HG03571 (cell line): ENCODE results near the gene GLMP.
A peak's percentile ranks its signal among the peaks of the same experiment; 100 is the strongest.
"Not testable (repeated sequence)": the region's sequence is repeated elsewhere in the genome, so short reads cannot be mapped to it uniquely, and the experiment has no call there.

Experiments
- ATAC-seq: cut with Tn5 transposase; IDR thresholded peaks from one replicate; pipeline ENCODE4 v1.9.1; 2021; ENCODE audit not compliant: unreplicated experiment

The GLMP gene, protein sequence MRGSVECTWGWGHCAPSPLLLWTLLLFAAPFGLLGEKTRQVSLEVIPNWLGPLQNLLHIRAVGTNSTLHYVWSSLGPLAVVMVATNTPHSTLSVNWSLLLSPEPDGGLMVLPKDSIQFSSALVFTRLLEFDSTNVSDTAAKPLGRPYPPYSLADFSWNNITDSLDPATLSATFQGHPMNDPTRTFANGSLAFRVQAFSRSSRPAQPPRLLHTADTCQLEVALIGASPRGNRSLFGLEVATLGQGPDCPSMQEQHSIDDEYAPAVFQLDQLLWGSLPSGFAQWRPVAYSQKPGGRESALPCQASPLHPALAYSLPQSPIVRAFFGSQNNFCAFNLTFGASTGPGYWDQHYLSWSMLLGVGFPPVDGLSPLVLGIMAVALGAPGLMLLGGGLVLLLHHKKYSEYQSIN

DNA sequence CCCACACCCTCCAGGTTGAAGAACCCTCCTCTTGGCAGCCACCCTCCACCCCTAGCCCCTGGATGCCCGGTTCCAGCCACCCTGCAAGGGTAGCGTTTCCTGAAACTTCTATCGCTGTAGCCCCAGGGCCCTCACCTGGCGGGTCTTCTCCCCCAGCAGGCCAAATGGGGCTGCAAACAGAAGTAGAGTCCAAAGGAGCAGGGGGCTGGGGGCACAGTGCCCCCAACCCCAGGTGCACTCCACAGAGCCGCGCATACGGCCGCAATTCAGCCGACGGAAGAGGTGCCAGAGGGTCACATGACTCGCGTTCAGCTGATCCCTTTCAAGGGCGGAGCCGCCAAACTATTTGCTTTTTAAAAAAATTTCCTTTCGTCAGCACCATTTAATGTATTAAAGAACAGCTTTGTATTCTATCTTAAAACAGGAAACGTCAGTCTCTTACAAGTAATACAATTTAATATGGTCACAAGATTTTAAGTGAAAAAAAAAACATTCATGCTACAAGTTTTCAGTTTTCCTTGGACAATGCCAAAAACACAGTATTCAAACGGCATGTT, at the start of gene GLMP:
Gene GLMP (minus strand): TSS at position 289 of the 557 bp plus-strand sequence. CDS start 34 bp downstream, at position 255.
- no peak for ATAC-seq

DNA sequence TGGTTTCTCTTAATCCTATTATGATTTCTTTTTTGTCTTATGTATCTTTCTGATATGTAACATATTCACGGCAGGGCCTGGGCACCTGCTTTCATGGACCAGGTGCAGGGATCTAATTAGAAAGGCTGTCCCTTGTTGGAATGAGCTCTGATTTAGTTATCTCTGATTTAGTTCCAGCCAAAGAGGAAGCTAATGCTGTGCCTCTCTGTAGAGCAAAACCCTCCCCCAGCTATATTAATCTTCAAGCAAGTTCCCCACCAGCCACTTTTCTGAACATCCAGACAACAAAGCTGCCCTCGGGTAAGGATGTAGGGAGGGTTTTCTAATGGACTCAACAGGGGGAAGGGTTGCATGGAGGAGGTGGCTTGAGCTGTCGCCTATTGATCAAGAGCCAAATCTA, 48.9 kb upstream of the GLMP start:
- no peak for ATAC-seq

DNA sequence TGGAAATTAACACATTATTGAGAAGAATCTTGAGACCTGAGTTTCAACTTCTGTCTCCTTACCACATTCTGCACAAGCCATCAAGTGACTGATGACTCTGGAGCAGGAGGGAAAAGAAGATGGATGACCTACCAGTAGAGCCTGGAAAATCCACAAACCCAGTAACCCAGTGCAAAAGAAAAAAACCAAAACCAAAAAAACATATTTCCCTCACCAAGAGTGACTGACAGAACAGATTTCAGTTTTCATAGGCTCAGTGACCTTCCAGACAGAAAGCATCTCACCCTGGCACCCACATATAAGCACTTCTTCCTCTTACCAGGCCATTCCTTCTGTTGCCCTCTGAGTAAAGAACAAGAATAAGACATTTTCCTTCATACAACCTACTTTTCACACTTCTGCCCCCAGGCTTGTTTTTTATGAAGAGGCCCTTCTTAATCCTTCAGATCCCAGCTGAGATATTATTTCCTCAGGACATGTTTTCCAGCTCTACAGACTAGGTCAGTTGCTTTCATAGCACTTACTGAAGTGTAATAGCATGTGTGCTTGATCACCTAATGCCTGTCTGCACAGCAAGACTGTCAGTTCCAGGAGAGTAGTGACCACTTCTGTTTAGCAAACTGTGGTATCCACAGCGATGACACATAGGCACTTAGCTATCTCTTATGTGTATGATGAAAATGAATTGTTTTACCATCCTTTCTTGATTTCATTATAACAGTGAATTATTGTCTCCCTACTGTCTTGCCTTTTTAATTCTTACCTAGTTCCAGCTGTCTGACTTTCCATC, 46.9 kb upstream of the GLMP start:
- no peak for ATAC-seq

DNA sequence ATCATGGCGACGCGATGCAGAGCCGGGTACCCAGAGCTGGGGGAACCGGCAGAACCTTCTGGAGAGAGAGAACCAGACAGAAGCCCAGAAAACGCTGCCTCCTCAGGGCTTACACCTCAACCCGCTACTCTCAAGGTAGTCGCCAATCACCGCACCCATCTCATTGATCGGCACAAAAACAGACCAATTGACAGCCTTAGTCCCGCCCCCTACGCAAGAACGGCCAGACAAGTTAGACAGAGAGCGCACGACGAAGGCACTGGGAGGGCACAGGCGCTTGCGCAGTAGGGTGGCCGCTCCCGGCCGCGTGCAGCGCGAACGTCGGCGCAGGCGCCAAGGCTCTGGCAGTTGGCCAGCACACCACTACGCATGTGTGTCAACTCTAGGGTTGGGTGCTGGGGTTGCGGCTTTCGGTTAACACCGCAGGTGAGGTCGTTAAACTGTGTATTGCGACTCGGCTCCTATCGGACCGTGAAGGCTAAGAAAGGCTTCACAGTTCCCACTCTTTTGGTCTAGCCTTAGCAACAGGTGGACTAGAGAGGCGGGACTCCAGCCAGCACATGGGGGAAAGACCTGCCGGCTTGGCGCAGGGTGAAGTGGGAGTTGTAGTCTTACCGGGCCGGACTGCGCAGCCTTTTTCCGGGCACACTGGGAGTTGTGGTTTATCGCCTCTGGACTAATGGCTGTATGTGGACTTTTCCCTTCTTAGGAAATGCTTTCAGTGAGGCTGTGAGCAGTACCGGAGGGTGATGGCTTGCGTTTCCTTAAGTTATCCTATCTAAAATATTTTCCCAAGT, 42.9 kb upstream of the GLMP start, which contains the start of the genes CCT3 and TSACC:
Gene CCT3 (minus strand): TSS at position 113 of the 797 bp plus-strand sequence. CDS start 108 bp downstream, at position 5.
Gene TSACC (plus strand): TSS at position 347 of the 797 bp plus-strand sequence. CDS start 1,232 bp downstream, outside the sequence.
- peak; percentile 85 for ATAC-seq

DNA sequence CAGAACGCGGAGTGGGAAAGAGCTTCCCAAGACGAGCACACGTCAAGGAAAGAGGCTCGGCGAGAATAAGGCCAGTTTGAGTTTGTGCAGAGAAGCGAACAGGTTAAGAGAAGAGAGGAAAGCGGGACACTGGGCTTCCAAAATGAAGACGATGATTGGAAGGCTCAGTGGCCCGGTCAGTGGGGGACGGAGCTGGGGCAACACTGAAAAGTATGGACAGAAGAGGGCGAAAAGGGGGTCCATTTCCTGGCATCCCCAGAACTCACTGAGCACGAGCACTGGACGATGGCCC, 42.4 kb upstream of the GLMP start:
- no peak for ATAC-seq

DNA sequence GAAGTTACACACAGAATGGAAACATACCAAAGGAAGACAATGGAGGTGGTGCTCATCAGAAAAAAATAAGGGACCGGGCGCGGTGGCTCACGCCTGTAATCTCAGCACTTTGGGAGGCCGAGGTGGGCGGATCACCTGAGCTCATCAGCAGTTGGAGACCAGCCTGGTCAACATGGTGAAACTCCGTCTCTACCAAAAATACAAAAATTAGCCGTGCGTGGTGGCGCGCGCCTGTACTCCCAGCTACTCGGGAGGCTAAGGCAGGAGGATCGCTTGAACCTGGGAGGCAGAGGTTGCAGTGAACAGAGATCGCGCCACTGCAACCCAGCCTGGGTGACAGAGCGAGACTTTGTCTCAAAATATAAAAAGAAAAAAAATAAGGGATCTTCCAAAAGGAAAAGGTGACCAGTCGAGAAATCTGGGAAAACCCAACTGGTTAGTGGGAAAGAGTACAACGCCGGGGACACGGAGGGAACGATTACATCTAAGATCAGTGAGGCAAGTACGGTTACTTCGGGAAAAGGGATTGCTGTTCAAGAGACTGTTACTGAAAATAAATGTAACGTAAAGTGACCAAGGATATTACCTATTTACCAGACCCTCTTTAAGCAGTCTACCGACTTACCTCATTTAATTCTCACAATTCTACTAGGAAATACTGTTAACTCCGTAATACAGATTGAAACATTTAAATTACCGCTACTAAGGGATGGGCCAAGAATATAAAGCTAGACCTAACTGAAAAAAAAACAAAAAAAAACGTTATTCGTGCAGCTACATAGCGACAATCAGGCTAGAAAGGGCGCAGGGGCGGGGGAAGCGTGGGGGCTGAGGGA, 41.8 kb upstream of the GLMP start:
- ATAC-seq = no peak

DNA sequence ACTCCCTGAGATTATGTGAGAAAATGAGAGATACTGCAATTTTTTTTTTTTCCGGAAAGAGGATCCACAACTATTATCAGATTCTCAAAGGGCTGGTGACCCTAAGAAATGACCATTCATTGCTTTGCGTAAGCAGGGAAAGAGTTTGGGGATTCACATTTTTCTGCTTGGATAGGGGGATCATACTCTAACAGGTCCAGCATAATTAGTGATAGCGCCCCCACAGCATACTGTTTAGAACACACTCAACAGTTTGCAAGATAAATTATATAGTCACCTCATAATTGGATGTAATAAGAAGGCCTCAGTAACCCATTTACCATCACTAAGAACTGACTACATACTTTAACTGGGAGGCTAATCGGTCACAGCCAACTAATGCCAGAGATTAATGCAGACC, 40.8 kb upstream of the GLMP start:
- ATAC-seq = no peak

DNA sequence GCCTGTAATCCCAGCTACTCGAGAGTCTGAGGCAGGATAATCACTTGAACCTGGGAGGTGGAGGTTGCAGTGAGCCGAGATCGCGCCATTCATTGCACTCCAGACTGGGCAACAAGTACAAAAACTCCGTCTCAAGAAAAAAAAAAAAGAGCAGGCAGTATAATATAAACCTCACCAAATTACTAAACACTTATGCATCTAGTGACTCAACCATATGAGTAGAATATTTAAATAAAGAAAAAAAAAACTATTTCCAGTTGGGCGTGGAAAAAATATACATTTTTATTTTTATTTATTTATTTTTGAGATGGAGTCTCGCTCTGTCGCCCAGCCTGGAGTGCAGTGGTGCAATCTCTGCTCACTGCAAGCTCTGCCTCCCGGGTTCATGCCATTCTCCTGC, 27.7 kb upstream of the GLMP start:
- ATAC-seq = not testable (repeated sequence)

DNA sequence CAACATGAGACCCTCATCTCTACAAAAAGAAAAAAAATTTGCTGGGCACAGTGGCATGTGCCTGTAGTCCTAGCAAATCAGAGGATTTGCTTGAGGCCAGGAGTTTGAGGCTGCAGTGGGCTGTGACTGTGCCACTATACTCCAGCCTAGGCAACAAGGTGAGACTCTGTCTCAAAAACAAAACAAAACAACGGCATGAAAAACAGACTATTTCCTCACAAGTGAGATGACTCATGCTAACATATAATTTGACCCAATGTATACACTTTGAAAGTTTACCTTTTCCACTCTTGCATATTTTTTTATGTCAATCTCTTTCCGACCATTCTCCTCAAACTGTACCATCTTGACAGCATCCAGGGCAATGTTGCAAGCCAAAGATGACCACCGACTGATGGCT, 25.1 kb upstream of the GLMP start:
- ATAC-seq = no peak

DNA sequence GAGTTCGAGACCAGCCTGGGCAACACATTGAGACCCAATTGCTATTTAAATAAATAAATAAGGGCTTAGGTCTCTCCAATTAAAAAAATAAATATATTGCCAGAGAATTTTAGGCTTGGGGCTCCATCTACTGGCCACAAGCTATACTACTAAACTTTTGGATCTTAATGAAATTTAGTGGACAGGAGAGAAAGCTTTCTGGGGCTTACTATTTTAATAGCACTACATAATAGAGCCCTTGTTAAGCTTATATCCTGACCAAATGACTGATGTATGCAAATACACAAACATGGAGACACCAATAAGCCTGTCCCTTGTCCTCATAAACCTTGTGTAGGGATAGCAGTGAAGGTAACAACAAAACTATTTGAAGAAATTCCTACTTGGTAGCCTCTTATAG, 24.2 kb upstream of the GLMP start:
- ATAC-seq = no peak

DNA sequence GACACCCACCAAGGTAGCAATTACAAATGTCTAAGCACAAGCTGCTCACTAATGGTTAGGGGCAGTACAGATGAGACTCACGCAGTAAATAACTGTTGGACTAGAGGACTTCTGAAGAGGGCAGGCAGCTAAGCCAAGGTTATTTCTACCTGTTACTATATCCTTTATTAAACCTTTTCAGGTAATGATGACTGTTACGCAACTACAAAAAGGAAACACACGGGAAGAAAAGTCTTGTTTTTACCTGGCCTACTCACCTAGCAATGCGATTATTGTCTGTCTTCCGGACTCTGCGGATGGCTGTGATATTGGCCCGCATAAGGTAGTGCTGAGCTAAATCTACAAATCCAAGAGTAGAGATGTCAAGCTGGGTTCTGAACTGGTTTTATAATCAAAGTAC, 21.4 kb upstream of the GLMP start:
- ATAC-seq = no peak

DNA sequence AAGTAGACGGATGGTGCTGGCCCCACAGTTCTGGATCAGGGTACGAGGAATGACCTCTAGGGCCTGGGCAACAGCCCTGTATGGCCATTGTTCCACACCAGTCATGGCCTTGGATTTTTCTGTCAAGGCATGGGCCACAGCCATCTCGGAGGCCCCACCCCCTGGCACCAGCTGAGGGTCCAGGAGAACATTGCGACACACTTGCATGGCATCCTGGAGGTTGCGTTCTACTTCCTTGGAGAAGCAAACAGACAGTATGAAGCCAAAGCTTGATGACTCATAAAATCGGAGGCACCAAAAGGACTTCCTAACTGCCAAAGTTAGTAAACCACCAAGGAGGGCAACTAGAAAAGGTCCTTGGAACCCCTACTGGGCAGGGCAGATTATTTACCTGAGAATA, 15.5 kb upstream of the GLMP start:
- ATAC-seq = no peak

DNA sequence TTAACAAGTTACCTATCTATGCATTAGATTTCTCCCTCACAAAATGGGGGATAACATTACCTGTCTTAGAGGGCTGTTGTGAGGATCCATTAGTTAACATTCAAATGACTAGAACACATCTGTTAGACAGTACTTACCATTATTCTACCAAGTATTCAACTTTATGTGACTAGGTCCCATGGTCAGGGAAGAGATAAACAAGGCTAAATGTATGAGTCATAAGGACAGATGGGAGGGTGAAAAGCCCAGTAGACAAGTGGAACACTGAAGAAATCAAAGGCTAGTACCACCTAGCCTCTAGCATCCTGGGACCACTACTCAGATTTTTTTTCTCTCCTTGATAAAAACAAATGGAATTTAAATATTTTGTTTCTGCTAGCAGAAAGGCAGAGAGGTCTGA, 12.6 kb upstream of the GLMP start:
- no peak for ATAC-seq

DNA sequence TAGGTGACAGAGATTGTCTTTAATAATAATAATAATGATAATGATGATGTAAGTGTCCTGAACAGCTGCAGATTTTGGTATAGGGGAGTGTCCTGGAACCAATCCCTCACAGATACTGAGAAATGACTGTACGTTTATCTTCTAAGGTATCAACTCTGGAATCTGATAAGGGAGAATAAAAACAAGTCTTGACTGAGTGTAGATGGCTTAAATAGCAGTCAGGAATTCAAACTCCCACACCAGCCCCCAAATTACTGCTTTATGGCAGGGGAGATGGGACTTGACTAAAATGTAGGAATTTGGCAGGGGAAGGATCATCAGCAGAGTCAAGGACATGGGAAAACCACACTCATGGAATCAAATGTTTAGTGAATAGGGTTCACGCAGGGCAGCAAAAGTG, 9.7 kb upstream of the GLMP start:
- ATAC-seq = no peak

DNA sequence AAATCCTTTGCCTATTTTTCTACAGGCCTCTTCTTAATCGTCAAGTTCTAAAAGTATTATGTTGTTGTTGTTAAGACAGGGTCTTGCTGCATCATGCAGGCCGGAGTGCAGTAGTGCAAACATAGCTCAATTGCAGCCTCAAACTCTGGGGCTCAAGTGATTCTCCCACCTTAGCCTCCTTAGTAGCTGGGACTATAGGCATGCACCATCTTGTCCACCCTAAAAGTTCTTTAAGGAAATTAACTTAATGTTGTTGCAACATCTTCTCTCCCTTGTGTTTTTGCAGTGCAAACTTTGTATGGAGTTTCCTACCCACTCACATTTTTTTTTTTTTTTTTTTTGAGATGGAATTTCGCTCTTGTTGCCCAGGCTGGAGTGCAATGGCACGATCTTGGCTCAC, 7.8 kb upstream of the GLMP start:
- no peak for ATAC-seq

DNA sequence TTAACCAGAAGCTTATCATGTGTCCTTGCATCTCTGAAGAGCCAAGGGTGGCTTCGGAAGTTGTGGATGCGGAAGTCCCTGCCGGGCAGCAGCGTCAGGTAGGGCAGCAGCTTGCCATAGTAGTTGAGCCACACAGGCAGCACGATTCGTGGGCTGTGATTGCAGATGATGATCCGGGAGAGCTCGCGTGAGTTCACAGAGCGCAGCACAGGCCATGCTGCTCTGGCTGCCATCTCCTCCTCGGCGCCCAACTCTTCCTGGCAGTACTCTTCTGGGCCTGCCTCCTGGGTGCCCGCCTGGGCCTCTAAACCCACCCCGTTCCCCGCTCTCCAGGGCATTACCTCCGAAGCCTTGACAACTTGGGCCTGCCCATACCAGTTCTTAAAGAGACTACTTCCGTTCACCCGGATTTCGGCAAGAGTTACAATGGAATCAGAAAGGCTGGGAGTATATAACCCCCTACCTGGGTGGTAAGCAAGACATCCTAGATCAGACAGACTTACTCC, 3.4 kb upstream of the GLMP start, which contains the start of gene VHLL:
Gene VHLL (minus strand): TSS at position 456 of the 506 bp plus-strand sequence. CDS start 118 bp downstream, at position 338.
- ATAC-seq = no peak

DNA sequence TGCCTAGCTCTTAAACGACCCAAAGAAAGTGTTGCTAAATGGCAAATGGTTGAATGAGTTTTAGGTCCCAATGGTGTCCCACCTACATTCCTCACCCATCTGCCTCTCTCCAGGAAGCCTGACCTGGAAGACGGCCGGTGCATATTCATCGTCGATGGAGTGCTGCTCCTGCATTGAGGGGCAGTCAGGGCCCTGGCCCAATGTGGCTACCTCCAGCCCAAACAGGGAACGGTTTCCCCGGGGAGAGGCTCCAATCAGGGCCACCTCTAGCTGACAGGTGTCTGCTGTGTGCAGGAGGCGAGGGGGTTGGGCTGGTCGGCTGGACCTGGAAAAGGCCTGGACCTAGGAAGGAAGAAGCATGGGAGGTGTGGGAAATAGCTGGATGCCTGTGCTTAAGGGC, 1.6 kb downstream of the GLMP start:
- no peak for ATAC-seq

DNA sequence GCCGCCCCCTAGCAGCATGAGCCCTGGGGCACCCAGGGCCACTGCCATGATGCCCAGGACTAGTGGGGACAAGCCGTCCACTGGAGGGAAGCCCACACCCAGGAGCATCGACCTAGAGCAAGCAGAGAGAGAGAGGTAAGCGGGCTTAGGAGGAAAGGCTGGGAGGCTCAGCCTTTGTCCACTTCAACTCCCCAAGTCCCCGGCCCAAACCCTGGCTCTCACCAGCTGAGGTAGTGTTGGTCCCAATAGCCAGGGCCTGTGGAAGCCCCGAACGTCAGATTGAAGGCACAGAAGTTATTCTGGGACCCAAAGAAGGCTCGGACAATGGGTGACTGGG, 2.4 kb downstream of the GLMP start:
- no peak for ATAC-seq

DNA sequence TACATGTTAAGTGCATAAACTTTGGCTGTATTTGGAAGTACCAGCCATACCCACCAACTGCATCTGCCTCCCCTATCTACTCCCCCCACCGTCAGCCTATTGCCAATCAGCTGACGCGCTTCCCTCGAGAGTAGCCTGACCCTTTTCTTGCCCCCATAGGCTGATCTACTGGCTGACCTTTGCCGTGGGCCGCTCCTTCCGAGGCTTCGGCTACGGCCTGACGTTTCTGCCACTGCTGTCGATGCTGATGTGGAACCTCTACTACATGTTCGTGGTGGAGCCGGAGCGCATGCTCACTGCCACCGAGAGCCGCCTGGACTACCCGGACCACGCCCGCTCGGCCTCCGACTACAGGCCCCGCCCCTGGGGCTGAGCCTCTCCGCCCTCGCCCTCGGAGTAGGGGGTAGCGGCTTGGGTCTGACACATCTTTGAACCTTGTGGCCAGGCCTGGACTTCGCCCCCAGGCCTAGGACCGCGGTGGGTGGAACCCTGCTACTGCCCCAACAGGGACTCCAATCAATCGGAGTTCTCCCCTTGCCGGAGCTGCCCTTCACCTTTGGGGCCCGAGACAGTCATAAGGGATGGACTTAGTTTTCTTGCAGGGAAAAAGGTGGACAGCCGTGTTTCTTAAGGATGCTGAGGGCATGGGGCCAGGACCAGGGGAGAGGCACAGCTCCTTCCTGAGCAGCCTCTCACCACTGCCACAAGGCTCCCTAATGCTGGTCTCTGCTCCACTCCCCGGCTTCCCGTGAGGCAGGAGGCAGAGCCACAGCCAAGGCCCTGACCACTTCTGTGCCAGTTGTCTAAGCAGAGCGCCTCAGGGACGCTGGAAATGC, 4.0 kb downstream of the GLMP start:
- no peak for ATAC-seq
